ENCODE data around the gene NAT16.

Gene NAT16

DNA sequence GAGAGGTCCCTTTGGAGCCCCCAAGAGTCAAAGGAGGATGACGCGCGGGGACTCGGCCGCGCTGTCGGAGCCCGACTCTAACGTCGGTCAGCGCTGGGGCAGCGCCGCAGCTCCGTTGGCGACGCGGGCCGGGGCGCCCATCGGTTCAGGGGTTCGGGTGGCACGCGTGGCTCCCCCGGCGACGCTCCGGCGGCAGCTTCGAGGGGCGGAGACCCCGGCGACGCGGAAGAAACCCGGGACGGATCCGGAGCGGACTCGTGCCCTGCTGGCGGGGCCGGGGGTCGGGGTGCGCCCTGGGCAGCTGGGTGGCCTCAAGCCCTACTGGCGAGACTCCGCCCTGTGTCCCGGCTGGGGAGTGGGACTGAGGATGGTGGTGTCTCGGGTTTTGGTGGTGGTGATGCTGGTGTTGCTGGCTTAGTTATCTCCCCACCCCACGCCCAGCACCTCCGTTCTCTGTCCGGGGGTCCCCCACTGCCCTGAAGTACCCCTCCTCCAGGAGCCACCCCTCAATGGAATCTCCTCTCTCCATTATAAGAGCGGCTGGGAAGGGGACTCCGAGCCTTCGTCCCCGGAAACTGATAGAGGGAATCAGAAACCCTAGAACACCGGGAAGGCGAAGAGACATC, at the start of gene NAT16:
Gene NAT16, minus strand, starts transcription at position 164 of the 626 bp plus-strand sequence. CDS start 5,486 bp downstream, outside the sequence.
- DNase-seq, result no peak

DNA sequence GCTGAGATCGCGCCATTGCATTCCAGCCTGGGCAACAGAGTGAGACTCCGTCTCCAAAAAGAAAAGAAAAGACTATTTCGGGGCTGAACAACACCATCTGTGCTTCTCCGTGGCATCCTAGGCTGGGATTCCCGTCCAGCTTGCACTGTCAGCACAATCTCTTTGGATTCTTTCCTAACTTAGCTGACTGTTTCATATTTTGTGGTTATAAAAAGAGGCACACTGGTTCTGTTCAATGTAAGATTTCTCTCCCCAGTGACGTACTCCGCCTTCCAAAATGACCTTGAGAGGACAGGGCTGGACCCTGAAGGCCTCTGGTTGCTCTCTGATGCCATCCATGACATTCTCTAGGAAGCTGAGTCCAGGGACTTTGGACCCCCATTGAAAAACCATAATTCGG, 46.6 kb upstream of the NAT16 start:
- no peak for DNase-seq

DNA sequence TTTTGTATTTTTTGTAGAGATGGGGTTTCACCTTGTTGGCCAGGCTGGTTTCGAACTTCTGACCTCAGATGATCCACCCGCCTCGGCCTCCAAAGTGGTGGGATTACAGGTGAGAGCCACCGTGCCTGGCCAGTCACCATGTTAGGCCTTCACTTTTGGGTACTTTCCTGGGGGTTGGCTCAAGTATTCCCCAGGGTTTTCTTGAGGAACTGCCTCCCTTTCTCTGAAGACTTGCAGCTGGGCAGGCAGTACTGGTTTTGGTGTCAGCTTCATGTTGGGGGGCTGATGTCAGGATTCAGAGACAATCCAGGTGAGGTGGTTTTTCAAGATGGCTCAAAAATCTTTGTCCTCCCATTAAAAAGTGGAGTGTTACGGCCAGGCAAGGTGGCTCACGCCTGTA, 45.6 kb upstream of the NAT16 start:
- no peak for DNase-seq

DNA sequence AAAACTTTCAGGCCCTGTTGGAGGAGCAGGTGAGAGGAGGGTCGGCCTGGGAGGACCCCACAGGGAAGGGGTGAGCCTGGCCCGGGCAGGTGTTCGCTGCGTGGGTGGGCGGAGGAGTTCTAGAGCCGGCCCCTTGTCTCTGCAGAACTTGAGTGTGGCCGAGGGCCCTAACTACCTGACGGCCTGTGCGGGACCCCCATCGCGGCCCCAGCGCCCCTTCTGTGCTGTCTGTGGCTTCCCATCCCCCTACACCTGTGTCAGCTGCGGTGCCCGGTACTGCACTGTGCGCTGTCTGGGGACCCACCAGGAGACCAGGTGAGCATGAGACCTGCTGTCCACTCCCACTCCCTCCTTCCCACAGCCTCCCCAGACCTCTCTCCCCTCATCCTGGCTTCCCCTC, 43.4 kb upstream of the NAT16 start:
- DNase-seq, result no peak

DNA sequence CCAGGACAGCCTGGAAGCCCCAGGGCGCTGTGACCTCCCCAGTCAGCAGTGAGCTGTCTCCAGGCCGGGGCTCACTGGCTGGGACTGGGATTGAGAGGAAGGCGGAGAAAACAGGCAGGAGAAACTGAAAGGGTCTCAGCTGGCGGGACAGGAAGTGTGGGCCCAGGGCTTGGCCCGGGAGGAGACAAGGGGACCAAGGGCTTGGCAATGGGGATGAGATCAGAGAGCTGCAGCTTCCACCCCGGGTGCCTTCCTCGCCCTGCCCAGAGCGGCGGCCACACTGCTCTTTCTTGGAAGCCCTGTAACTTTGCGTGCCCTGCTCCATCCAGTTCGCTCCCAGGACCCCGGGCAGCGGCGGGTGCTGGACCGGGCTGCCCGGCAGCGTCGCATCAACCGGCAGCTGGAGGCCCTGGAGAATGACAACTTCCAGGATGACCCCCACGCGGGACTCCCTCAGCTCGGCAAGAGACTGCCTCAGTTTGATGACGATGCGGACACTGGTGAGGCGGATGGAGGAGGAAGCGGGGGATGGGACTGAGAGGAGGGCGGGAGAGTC, 42.3 kb upstream of the NAT16 start:
- DNase-seq, result no peak

DNA sequence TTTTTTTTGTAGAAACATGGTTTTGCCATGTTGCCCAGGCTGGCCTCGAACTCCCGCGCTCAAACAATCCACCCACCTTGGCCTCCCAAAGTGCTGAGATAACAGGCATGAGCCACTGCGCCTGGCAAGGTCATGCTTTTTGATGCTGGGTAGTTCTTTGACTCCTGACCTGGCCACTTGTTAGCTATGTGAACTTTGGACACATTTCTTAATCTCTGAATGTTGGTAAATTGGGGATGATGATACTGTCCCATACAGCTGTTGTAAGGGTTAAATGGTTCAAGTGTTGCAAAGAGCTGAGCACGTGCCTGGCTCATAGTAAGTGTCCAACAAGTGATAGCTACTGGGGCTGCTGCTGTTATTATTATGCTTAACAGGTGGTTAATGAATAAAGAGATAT, 40.2 kb upstream of the NAT16 start:
- no peak for DNase-seq

DNA sequence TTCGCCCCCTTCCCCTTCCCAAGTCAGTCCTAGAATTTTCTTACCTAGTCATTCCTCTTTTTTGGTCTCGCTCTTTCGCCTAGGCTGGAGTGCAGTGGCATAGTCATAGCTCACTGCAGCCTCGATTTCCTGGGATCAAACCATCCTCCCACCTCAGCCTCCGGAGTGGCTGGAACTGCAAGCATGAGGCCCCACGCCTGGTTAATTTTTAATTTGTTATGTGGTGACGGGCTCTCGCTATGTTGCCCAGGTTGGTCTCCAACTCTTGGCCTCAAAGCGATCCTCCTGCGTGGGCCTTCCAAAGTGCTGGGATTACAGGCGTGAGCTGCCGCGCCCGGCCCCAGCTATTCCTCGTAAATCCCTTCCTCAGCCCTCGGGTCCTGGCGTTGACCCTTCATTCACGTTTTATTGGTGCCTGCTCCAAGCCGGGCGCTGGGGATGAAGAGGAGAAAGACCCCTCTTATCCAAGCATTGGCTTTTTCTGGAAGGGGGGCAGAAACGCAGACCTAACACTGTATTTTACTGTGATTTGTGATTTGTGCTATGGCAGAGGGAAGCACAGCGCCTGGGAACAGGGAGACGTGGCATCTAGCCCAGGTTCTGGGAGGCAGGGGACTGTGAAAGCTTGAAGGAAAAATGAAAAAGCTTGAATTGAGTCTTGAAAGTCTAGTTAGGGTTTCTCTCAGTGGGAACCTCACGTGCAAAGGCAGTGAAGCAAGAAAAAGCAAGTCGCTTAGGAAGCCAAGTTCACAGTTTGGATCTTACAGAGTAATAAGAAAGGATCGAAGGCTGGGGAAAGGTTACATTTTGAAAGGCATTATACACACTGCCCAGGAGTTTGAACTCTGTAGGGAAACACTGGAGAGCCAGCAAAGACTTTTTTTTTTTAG, 38.4 kb upstream of the NAT16 start:
- no peak for DNase-seq

DNA sequence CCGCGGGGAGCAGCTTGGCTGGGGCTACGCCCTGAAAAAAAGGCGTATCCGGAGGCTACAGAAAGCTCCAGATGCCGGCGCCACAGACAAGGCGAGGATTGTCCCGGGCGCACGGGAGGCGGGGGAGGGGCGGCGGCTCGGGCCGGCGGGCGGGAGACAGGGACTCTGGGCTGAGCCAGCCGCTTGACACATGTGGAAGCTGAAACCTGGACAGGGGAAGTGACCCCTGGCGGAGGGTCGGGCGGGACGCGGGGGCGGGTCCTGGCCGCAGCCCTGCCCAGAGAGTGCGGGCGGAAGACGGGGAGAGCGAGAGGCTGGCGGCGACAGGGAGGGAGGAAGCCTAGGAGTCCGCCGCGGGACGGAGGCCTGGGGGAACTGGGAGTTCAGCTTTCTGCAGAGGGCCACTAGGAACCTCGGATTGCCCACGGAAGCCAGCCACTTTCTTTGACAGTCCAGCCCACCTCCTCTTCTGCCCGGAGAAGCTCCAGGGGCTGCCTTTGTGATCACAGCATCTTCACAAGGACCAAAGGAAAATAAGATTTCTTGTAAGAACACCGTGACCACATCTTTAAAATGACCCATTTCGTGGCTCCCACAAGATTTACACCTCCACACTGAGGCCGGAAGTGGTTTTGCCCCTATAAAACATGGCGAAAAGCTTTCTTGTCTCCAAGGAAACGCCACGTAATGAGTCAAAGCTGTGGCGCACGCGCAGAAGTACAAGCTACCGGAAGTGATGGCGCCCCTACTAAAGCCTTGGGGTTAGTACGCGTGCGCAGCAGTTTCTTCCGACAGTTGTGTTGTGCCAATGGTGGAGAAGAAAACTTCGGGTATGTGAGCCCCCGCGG, 37.5 kb upstream of the NAT16 start, which contains the start of the genes PLOD3 and ZNHIT1:
Gene PLOD3, minus strand, starts transcription at position 194 of the 848 bp plus-strand sequence. CDS start 307 bp downstream, outside the sequence.
Gene ZNHIT1, plus strand, starts transcription at position 778 of the 848 bp plus-strand sequence. Its CDS starts 31 bp downstream, at position 809.
- DNase-seq, result peak; percentile 97 to 98

DNA sequence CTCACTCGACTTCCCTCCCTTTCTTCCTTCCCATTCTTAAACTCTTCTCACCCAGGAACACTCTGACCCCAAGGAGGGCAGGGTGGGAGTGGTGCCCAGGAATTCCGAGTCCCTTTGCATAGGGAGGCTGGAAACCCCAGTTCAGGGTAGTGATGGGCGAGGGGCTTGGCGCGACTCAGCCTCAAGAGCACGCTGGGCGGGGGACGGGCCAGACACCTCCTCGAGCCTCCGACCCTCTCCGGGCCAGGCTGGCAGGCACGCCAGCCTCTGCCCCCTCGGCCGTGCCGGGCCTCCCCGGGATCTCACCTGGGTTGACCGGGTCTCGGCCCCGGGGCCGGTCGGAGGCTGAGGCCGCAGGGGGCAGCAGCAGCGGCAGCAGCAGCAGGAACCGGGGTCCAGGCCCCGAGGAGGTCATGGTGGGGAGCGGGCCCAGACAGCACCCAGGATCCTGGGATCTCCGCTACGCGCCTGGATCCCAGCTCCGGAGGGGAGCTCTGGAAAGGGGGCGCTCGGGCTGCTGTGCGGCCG, 36.8 kb upstream of the NAT16 start:
- no peak for DNase-seq

DNA sequence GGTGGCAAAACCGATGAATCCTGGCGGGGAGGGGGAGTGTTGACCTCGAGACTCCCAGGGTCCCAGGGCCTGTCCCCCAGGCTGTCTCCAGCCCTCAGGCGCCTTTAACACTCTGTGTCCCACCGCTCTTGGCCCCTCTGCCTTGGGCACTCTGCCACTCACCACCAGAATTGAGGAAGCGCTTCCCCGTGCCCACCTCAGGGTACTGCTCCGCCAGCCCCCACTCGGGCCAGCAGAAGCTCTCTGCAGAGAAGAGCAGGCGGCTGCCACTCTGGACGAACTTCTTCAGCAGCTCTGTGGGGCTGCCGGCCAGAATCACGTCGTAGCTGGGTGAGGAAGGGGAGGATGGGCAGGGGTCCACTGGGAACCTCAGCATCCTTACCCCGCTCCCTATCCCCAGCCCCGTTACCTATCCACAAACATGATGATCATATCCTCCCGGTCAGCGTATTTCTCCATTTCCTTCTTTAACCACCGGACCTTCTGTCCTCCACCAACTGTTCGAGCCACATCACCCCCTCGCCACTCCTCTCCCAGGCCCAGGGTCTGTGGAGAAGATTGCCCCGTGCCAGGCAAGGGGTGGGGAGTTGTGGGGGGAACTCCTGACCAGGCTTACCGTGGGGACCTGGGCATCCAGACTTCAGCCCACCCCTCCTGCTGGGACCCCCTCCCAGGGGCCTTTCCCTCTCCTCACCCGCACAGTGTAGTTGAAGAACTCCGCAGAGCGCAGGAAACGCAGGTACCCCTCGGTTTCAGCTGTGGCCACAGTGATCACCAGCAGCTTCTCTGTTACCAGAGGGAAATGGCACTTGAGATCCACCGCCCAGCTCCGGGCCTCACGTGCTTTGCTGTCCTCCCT, 36.1 kb upstream of the NAT16 start:
- DNase-seq, result no peak

DNA sequence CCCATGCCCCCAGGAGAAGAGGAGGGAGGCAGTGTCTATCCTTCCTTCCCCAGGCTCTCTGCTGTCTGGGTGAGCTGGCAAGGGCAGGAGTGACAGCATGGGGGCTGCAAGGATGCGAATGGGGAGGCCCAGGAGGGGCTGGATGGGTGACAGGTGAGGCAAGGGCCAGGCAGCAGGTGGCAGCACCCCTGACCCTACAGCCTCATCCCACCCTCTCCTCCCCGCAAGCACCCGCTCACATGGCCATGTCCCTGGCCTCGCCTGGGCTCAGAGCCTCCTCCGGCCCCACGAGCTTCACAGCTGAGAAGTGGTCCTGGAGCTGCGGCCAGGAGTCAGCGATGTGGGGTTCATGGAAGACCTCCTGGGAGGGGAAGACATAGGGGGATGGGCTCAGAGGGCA, 31.9 kb upstream of the NAT16 start:
- DNase-seq, result no peak

DNA sequence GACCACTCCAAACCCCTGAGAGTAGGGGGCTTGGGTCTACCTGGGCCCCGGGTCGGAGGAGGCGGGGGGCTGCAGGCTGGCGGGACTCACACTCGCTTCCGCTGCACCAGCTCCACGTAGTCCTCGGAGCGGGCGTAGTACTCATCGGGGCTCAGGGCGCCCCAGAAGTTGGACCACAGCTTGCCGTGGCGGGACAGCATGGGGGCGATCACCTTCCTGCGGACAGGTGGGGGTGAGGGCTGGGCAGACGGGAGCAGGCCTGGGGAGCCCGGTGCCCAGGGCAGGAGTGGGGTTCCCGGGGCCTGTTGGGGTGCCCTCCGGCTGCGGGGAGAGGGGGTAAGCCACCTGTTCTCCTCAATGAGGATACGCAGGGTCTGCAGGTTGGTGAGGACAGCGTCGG, 31.4 kb upstream of the NAT16 start:
- DNase-seq, result no peak

DNA sequence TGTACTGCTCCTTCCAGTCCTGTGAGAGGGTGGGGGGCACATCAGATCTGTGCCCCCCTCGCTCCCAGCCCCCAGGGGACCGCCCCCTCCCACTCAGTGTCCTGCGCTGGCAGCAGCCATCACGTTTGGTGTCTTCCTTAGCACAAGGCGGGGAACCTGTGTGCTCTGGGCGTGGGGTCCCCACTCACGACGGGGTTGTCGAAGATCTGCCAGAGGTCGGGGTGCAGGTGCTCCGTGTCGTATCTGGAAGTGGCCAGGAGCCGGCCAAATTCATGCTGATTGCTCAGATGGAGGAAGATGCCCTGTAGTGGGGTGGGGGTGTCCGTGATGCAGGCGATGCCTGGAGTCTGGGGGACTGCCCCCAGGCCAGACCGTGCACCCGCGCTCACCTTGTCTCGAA, 30.1 kb upstream of the NAT16 start:
- DNase-seq, result no peak

DNA sequence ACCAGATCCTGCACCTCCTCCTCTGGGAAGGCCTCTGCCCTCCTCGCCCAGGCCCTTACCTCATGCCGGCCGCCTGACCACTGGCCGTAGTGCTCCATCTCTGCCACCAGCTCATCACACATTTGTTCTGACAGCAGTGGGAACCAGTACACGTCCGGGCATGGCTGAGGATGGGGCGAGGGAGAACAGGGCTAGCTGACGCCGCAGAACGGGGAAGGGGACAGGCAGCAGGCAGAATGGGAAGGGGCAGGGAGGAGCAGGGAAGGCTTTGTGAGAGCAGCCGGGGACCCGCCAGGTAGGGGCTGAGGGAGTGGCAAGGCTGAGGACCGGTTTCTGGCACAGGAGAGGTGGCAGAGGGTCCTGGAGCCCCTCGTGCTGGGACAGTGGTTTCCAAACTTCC, 28.7 kb upstream of the NAT16 start:
- no peak for DNase-seq

DNA sequence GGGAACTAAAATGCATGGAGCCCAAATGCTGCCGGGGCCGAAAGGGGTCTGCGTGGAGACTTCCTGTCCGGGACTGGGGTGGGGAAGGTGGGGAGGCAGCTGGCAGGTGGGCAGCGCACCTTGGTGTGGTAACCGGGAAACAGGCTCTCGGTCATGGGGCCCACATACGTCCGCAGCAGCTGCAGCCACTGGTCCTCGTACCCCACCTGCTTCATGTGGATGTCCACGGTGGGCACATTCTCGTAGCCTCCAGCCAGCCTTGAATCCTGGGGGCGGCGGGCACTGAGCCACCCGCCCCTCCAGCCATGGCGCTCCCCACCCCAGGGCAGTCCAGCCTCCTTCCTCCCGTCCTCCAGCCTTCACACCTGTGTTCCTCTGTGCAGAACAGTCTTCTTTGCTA, 27.4 kb upstream of the NAT16 start:
- DNase-seq, result no peak

DNA sequence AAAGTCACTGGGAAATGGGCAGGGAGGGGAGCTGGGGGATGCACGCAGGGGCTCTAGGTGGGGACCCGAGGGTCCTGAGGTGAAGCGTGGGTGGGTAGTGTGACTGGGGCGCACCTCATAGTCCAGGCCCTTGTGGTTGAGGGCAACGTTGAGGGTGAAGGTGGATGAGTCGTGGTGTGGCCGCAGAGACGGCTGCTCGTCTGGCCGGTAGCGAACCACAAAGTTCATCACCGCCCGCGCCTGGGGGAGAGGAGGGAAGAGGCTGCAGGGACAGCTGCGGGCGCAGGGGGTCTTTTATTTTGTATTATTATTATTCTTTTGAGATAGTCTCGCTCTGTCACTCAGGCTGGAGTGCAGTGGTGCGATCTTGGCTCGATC, 26.6 kb upstream of the NAT16 start:
- no peak for DNase-seq

DNA sequence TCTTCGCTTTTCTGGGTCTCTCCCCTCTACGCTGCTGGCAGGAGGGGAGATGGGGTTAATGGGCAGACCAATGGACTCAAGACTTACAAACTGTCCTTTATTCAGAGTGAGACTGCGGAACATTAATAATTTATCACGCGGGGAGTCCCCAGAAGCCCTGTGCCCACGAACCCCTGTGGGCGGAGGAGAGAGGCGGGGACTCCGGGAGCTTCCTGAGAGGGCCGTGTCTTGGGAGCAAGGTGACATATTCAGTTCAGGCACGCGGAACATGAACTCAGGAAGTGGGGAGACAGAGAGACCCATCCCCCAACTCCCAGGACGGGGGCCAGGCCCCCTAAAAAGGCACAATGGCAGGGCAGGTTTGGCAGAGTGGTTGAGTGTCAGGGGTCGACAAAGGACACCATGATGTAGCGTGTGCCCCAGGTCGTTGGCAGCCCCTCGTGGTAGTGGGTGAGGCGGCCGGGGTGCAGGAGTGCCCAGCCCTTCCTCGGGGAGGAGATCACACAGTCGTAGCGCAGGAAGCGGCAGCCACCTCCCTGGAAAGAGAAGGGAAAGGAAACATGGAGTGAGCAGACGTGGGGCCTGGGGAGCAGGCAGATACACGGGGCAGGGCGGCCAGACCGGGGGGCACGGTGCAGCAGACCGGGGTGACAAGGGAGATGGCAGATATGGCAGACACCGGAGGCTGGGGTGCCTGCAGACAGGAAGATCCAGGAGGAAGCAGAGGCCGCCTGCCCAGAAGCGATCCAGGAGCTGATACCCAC, 26.0 kb upstream of the NAT16 start:
- DNase-seq, result no peak

DNA sequence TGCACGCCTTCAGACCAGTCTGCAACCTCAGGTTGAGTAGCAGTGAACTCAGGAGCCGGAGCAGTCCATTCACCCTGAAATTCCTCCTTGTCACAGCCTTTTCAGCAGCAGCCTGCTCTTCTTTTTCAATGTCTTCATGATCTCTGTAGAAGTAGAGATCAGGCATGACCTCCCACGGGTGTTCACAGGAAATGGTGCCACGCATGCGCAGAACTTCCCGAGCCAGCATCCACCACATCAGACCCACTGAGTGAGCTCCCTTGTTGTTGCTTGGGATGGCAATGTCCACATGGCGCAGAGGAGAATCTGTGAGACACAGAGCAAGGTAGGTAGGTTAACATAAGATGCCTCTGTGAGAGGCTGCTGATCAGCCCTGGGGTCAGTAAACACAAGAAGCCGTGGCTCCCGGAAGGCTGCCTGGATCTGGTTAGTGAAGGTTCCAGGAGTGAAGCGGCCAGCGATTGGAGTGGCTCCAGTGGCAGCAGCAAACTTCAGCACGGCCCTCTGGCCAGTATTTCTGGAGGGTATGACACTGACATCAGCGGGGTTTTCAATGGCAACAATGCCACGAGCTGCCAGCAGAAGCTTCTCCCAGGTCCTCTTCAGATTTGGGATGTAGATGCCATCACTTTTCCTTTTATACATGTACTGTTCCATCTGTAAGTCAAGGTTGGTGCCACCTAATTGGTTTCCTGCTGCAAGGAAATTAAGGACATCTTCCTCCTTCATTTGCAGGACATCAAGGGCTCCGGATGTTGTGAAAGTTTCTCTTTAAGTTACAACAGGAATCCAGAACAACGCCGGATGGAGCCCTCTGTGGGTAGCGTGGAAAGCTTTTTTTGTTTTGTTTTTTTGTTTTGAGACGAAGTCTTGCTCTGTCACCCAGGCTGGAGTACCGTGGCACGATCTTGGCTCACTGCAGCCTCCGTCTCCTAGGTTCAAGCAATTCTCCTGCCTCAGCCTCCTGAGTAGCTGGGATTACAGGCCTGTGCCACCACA, 23.9 kb upstream of the NAT16 start:
- DNase-seq, result peak; percentile 13 to 40

DNA sequence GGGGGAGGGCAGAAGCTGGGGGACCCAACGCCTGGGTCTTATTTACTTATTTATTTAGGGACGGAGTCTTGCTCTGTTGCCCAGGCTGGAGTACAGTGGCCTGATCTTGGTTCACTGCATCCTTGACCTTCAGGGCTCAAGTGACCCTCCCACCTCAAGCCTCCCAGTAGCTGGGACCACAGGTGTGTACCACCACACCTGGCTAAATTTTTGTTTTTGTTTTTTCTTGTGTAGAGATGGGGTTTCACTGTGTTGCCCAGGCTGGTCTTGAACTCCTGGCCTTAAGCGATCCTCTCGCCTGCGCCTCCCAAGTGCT, 22.5 kb upstream of the NAT16 start:
- DNase-seq, result no peak
